Measurements from ENCODE around the gene KDM4B.

KDM4B gene

DNA sequence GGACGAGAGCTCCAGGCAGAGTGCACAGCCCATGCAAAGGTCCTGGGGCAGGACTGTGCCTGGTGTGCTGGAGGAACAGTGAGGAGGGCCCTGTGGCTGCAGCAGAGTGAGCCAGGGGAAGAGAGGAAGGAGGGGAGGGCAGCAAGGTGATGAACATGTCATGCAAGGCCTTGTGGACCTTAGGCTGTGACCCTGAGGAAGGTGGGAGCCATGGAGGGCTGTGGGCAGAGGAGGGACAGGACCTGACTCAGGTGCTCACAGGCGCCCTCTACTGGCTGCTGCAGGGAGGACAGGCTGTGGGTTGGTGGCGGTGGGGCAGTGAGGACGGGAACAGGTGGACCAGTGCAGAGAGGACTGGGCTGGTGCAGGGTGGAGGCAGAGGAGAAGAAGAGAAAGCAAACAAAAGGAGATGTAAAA is 201.4 kb downstream of the KDM4B start:
- no peak overlapping the region for H3K27ac ChIP-seq (replicated peaks)

DNA sequence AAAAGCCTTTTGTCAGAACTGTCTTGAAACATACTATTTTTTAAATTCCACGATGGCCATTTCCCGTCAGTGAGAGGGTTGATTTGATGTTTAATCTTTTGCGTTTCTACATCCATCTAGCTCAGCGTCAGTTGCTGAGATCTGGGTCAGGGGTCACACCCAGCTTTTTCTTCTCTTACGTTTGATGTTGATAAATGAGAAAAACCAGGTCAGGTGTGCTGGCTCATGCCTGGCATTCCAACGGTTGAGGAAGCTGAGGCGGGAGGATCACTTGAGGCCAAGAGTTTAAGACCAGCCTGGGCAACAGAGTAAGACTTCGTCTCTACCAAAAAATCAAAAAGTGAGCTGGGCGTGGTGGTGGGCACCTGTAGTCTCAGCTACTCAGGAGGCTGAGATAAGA is 202.8 kb downstream of the KDM4B start:
- TF ChIP-seq, protein P1, sequence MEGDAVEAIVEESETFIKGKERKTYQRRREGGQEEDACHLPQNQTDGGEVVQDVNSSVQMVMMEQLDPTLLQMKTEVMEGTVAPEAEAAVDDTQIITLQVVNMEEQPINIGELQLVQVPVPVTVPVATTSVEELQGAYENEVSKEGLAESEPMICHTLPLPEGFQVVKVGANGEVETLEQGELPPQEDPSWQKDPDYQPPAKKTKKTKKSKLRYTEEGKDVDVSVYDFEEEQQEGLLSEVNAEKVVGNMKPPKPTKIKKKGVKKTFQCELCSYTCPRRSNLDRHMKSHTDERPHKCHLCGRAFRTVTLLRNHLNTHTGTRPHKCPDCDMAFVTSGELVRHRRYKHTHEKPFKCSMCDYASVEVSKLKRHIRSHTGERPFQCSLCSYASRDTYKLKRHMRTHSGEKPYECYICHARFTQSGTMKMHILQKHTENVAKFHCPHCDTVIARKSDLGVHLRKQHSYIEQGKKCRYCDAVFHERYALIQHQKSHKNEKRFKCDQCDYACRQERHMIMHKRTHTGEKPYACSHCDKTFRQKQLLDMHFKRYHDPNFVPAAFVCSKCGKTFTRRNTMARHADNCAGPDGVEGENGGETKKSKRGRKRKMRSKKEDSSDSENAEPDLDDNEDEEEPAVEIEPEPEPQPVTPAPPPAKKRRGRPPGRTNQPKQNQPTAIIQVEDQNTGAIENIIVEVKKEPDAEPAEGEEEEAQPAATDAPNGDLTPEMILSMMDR (IDR thresholded peaks at IDR 0.05; ENCODE audit: insufficient read depth, low read length), result no peak
- TF ChIP-seq GABPA (IDR thresholded peaks at IDR 0.05; ENCODE audit: low read depth), result no peak
- no peak for TF ChIP-seq SPI1 (IDR thresholded peaks at IDR 0.05; ENCODE audit: borderline replicate concordance, low read depth)
- TF ChIP-seq, protein P2, sequence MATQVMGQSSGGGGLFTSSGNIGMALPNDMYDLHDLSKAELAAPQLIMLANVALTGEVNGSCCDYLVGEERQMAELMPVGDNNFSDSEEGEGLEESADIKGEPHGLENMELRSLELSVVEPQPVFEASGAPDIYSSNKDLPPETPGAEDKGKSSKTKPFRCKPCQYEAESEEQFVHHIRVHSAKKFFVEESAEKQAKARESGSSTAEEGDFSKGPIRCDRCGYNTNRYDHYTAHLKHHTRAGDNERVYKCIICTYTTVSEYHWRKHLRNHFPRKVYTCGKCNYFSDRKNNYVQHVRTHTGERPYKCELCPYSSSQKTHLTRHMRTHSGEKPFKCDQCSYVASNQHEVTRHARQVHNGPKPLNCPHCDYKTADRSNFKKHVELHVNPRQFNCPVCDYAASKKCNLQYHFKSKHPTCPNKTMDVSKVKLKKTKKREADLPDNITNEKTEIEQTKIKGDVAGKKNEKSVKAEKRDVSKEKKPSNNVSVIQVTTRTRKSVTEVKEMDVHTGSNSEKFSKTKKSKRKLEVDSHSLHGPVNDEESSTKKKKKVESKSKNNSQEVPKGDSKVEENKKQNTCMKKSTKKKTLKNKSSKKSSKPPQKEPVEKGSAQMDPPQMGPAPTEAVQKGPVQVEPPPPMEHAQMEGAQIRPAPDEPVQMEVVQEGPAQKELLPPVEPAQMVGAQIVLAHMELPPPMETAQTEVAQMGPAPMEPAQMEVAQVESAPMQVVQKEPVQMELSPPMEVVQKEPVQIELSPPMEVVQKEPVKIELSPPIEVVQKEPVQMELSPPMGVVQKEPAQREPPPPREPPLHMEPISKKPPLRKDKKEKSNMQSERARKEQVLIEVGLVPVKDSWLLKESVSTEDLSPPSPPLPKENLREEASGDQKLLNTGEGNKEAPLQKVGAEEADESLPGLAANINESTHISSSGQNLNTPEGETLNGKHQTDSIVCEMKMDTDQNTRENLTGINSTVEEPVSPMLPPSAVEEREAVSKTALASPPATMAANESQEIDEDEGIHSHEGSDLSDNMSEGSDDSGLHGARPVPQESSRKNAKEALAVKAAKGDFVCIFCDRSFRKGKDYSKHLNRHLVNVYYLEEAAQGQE (IDR thresholded peaks at IDR 0.05; ENCODE audit: insufficient replicate concordance, low read depth), result no peak
- TF ChIP-seq POLR2AphosphoS5 (IDR thresholded peaks at IDR 0.05; ENCODE audit: low read depth), result no peak
- no peak overlapping the region for H3K4me3 ChIP-seq (replicated peaks; ENCODE audit: insufficient read depth, low read length)
- DNase-seq (ENCODE audit: low read depth in 1 of 2, low spot score in 1 of 2), result no peak
- H3K27me3 ChIP-seq (ENCODE audit: insufficient read depth, poor library complexity, severe bottlenecking), result no peaks in the 10 kb centered on the region
- no peak overlapping the region for H3K27ac ChIP-seq (replicated peaks)

More for the DNA sequence above, 201.4 kb downstream of the KDM4B start:
- peak in 1 of 2 experiments; percentile 51 for DNase-seq (ENCODE audit: low read depth in 1 of 2, low spot score in 1 of 2)
- Histone ChIP-seq H3K27me3 (ENCODE audit: insufficient read depth, poor library complexity, severe bottlenecking) (no peaks in the 10 kb centered on the region), H3K4me3 (replicated peaks; ENCODE audit: insufficient read depth, low read length) (no peak overlapping the region)
- no peak for TF ChIP-seq SPI1 (IDR thresholded peaks at IDR 0.05; ENCODE audit: borderline replicate concordance, low read depth)
- TF ChIP-seq, protein P1 (IDR thresholded peaks at IDR 0.05; ENCODE audit: insufficient read depth, low read length), result peak; percentile 45

DNA sequence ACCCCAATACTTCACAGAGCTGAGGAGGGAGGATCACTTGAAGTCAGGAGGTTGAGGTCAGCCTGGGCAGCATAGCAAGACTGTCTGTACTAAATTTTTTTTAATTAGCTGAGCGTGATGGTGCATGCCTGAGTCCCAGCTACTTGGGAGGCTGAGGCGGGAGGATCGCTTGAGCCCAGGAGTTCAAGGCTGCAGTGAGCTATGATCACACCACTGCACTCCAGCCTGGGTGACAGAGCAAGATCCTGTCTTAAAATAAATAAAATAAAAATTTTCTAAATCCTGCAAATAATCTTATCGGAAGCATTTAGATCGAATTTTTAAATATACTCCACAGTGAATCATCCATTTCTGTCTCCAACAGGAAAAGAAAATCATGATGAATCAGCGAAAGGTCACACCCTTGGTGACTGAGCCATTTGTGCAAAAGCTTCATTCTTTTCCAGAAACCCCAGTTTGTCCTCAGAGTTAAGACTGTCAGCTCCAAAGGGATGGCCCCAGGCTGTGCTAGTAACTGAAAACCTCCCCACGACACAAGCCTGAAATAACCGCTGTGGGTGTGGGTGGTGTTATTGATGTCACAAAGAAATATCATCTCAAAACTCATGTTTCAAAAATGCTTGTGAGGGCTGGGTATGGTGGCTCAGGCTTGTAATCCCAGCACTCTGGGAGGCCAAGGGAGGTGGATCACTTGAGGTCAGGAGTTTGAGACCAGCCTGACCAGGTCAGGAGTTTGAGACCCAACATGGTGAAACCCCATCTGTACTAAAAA is 204.1 kb downstream of the KDM4B start:
- DNase-seq (ENCODE audit: low read depth in 1 of 2, low spot score in 1 of 2), result no peak
- Histone ChIP-seq H3K27ac (replicated peaks) (no peak overlapping the region), H3K4me3 (replicated peaks; ENCODE audit: insufficient read depth, low read length) (no peak overlapping the region), H3K27me3 (ENCODE audit: insufficient read depth, poor library complexity, severe bottlenecking) (no peaks in the 10 kb centered on the region)
- TF ChIP-seq, protein P1 (IDR thresholded peaks at IDR 0.05; ENCODE audit: insufficient read depth, low read length), result no peak
- TF ChIP-seq POLR2AphosphoS5 (IDR thresholded peaks at IDR 0.05; ENCODE audit: low read depth) (no peak), GABPA (IDR thresholded peaks at IDR 0.05; ENCODE audit: low read depth) (no peak), SPI1 (IDR thresholded peaks at IDR 0.05; ENCODE audit: borderline replicate concordance, low read depth) (no peak)
- TF ChIP-seq, protein P2 (IDR thresholded peaks at IDR 0.05; ENCODE audit: insufficient replicate concordance, low read depth), result no peak
